ENCODE data around the gene MAP3K6.

GRCh38 chr1:27394282-27394658 lies 27.5 kb upstream of the MAP3K6 start:
- no peak for TF ChIP-seq CTCF (IDR thresholded peaks at IDR 0.05; ENCODE audit: poor library complexity, severe bottlenecking)
- no peak for TF ChIP-seq SMC3 (conservative IDR thresholded peaks at IDR 0.05; ENCODE audit: poor library complexity)

Measured in neural cell (in vitro differentiated cells).